HPDE6-E6E7 (cell line): ENCODE results near the gene DEFB125.

ENCODE experiments used
- DNase-seq: peaks from one replicate; pipeline ENCODE4 v3.0.0; 2011; ENCODE audit warnings: missing footprints; ENCODE audit errors: extremely low spot score

The DEFB125 gene

GRCh38 chr20:145877-146276 lies 58.4 kb downstream of the DEFB125 start:
- no peak for DNase-seq
